A549 (cell line): ENCODE data around the gene TRMT44.

Experiments
- EHMT2 ChIP-seq: fragments of 200-600 bp; sonication (generic); IDR thresholded peaks from 2 replicates; pipeline ENCODE4 v1.6.1; 2016; ENCODE audit warnings: antibody characterized with exemption, low read depth, mild to moderate bottlenecking, moderate library complexity
- EP300 ChIP-seq, 2 experiments: fragments of >200 bp; sonication (Bioruptor Twin); formaldehyde crosslinking; IDR thresholded peaks; 2 replicates in 1 of 2; 3 replicates in 1 of 2; pipeline ENCODE4 v1.6.1; 2016 to 2017
- MAZ ChIP-seq: fragments of 150-350 bp; IDR thresholded peaks from 2 replicates; pipeline ENCODE4 v1.6.1; 2014; ENCODE audit warnings: antibody characterized with exemption, low read depth, low read length, borderline replicate concordance
- NFE2L2 ChIP-seq: fragments of 150-350 bp; conservative IDR thresholded peaks from 2 replicates; pipeline ENCODE4 v1.6.1; 2014; ENCODE audit warnings: low read length
- POLR2A ChIP-seq: IDR thresholded peaks from 2 replicates; pipeline ENCODE4 v1.6.1; 2012; ENCODE audit warnings: mild to moderate bottlenecking, low read length
- REST ChIP-seq: fragments of 200-600 bp; sonication (generic); IDR thresholded peaks from 2 replicates; pipeline ENCODE4 v1.6.1; 2016; ENCODE audit warnings: antibody characterized with exemption, mild to moderate bottlenecking, moderate library complexity
- SMC3 ChIP-seq: fragments of >200 bp; sonication (Bioruptor Twin); formaldehyde crosslinking; IDR thresholded peaks from 3 replicates; pipeline ENCODE4 v1.6.1; 2018; ENCODE audit warnings: inconsistent platforms
- USF2 ChIP-seq: fragments of 450-650 bp; IDR thresholded peaks from 2 replicates; pipeline ENCODE4 v1.6.1; 2014; ENCODE audit warnings: antibody characterized with exemption
- ZFP36 ChIP-seq: fragments of 450-650 bp; IDR thresholded peaks from 2 replicates; pipeline ENCODE4 v1.6.1; 2014; ENCODE audit warnings: borderline replicate concordance; ENCODE audit not compliant: partially characterized antibody
- TF ChIP-seq, protein P1 (sequence below): fragments of >200 bp; sonication (Bioruptor Twin); formaldehyde crosslinking; IDR thresholded peaks from 3 replicates; pipeline ENCODE4 v1.5.1; 2016

DNA sequence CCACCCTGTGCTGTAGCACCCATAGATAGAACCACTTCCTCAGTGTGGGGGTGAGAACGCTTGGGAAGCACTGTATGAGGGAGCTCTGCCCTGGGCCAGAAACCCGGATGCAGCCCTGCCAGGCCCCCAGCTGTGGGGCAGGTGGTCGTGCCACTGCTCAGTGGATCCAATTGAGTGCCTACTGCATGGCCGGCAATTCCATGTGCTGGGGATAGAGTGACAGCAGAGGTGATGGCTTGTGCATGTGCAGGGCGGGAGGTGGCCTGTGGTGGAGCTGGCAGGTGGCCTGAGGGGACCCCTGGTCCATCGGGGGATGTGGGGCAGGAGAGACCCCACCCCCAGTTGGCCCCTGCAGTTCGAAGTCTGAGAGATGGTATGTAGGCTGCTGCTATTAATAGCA is 60.4 kb downstream of the TRMT44 start:
- TF ChIP-seq POLR2A (no peak), SMC3 (no peak), NFE2L2 (no peak), MAZ (no peak), REST (no peak), EP300 (IDR thresholded peaks at IDR 0.05) (no peak), EHMT2 (no peak), ZFP36 (no peak), USF2 (no peak)
- TF ChIP-seq, protein P1, sequence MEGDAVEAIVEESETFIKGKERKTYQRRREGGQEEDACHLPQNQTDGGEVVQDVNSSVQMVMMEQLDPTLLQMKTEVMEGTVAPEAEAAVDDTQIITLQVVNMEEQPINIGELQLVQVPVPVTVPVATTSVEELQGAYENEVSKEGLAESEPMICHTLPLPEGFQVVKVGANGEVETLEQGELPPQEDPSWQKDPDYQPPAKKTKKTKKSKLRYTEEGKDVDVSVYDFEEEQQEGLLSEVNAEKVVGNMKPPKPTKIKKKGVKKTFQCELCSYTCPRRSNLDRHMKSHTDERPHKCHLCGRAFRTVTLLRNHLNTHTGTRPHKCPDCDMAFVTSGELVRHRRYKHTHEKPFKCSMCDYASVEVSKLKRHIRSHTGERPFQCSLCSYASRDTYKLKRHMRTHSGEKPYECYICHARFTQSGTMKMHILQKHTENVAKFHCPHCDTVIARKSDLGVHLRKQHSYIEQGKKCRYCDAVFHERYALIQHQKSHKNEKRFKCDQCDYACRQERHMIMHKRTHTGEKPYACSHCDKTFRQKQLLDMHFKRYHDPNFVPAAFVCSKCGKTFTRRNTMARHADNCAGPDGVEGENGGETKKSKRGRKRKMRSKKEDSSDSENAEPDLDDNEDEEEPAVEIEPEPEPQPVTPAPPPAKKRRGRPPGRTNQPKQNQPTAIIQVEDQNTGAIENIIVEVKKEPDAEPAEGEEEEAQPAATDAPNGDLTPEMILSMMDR, result no peak
